ENCODE data around the gene LDB2.

LDB2 gene

GRCh38 chr4:16750882-16751642 is 147.4 kb downstream of the LDB2 start:
- no peak for DNase-seq

- DNase-seq, result no peak
Observed at GRCh38 chr4:16750216-16750615, 148.2 kb downstream of the LDB2 start.

GRCh38 chr4:16745887-16746286 is 152.6 kb downstream of the LDB2 start:
- no peak for DNase-seq

- no peak for DNase-seq
Observed at GRCh38 chr4:16745009-16745635, 153.3 kb downstream of the LDB2 start.

GRCh38 chr4:16741287-16741686 is 157.2 kb downstream of the LDB2 start:
- DNase-seq, result no peak

- no peak for DNase-seq
Observed at GRCh38 chr4:16739997-16740624, 158.3 kb downstream of the LDB2 start.

GRCh38 chr4:16738558-16738957 is 159.9 kb downstream of the LDB2 start:
- DNase-seq, result no peak

- DNase-seq, result no peak
Observed at GRCh38 chr4:16733509-16733908, 164.9 kb downstream of the LDB2 start.

- no peak for DNase-seq
Observed at GRCh38 chr4:16732741-16733140, 165.7 kb downstream of the LDB2 start.

- DNase-seq, result no peak
Observed at GRCh38 chr4:16731776-16732380, 166.6 kb downstream of the LDB2 start.

GRCh38 chr4:16730522-16731205 is 167.8 kb downstream of the LDB2 start:
- no peak for DNase-seq

GRCh38 chr4:16729336-16729735 is 169.1 kb downstream of the LDB2 start:
- DNase-seq, result no peak

GRCh38 chr4:16728849-16729248 is 169.6 kb downstream of the LDB2 start:
- DNase-seq, result no peak

GRCh38 chr4:16728111-16728510 is 170.3 kb downstream of the LDB2 start:
- no peak for DNase-seq

- DNase-seq, result no peak
Observed at GRCh38 chr4:16727218-16727617, 171.2 kb downstream of the LDB2 start.

- no peak for DNase-seq
Observed at GRCh38 chr4:16726368-16727050, 171.9 kb downstream of the LDB2 start.

- no peak for DNase-seq
Observed at GRCh38 chr4:16725252-16725651, 173.2 kb downstream of the LDB2 start.

GRCh38 chr4:16722416-16722815 is 176.0 kb downstream of the LDB2 start:
- DNase-seq, result no peak

- DNase-seq, result no peak
Observed at GRCh38 chr4:16721613-16722291, 176.7 kb downstream of the LDB2 start.

GRCh38 chr4:16720761-16721160 is 177.7 kb downstream of the LDB2 start:
- no peak for DNase-seq

GRCh38 chr4:16717266-16717970 is 181.0 kb downstream of the LDB2 start:
- DNase-seq, result no peak
